ENCODE measurements around the gene SDK2.

The SDK2 gene

GRCh38 chr17:73357981-73358380, 286.3 kb downstream of the SDK2 start:
- H3K27ac Mint-ChIP-seq: no peak overlapping the region
- H3K27me3 Mint-ChIP-seq: no peaks in the 10 kb centered on the region
- H3K9me3 Mint-ChIP-seq: no peaks in the 10 kb centered on the region
- no peaks in the 10 kb centered on the region for H3K36me3 Mint-ChIP-seq
- H3K4me1 Mint-ChIP-seq: no peaks in the 10 kb centered on the region
- no peak overlapping the region for H3K4me3 Mint-ChIP-seq

DNA sequence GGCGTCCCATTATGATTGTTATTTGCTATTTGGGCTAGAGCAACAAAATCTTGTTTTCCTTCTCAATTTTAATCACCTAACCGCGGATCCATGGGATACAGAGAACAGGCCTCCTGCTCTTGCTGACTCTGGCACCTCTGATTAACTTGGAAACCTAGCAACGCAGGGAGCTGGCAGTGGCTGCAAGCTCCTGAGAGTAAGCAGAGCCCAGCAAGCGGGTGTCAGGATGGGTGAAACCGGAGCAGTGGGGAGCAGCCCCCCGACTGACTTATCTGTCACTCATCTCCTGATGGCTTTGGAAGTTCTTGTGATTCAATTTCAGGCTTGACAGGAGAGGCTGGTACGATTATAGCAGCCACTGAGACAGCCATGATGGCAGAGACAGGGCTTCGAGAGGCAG, 286.9 kb downstream of the SDK2 start:
- no peaks in the 10 kb centered on the region for H3K9me3 Mint-ChIP-seq
- no peak overlapping the region for H3K4me3 Mint-ChIP-seq
- H3K36me3 Mint-ChIP-seq: no peaks in the 10 kb centered on the region
- H3K4me1 Mint-ChIP-seq: no peaks in the 10 kb centered on the region
- no peak overlapping the region for H3K27ac Mint-ChIP-seq
- no peaks in the 10 kb centered on the region for H3K27me3 Mint-ChIP-seq

- Mint-ChIP-seq H3K9me3 (no peaks in the 10 kb centered on the region), H3K36me3 (no peaks in the 10 kb centered on the region), H3K4me1 (no peaks in the 10 kb centered on the region), H3K27me3 (no peaks in the 10 kb centered on the region), H3K27ac (no peak overlapping the region), H3K4me3 (no peak overlapping the region)
Measured at GRCh38 chr17:73356561-73357170, 287.6 kb downstream of the SDK2 start.

GRCh38 chr17:73354423-73355284, 289.6 kb downstream of the SDK2 start:
- H3K4me3 Mint-ChIP-seq: no peak overlapping the region
- H3K9me3 Mint-ChIP-seq: no peaks in the 10 kb centered on the region
- H3K4me1 Mint-ChIP-seq: no peaks in the 10 kb centered on the region
- no peaks in the 10 kb centered on the region for H3K27me3 Mint-ChIP-seq
- no peak overlapping the region for H3K27ac Mint-ChIP-seq
- H3K36me3 Mint-ChIP-seq: no peaks in the 10 kb centered on the region

GRCh38 chr17:73352261-73352660, 292.0 kb downstream of the SDK2 start:
- Mint-ChIP-seq H3K36me3 (no peaks in the 10 kb centered on the region), H3K27me3 (no peaks in the 10 kb centered on the region), H3K4me3 (no peak overlapping the region), H3K4me1 (no peaks in the 10 kb centered on the region), H3K9me3 (no peaks in the 10 kb centered on the region), H3K27ac (no peak overlapping the region)

GRCh38 chr17:73351764-73352163, 292.5 kb downstream of the SDK2 start:
- H3K4me1 Mint-ChIP-seq: no peaks in the 10 kb centered on the region
- no peak overlapping the region for H3K4me3 Mint-ChIP-seq
- no peaks in the 10 kb centered on the region for H3K36me3 Mint-ChIP-seq
- H3K27me3 Mint-ChIP-seq: no peaks in the 10 kb centered on the region
- no peaks in the 10 kb centered on the region for H3K9me3 Mint-ChIP-seq
- no peak overlapping the region for H3K27ac Mint-ChIP-seq

- H3K27ac Mint-ChIP-seq: no peak overlapping the region
- H3K36me3 Mint-ChIP-seq: no peaks in the 10 kb centered on the region
- no peak overlapping the region for H3K4me3 Mint-ChIP-seq
- no peaks in the 10 kb centered on the region for H3K4me1 Mint-ChIP-seq
- no peaks in the 10 kb centered on the region for H3K9me3 Mint-ChIP-seq
- no peaks in the 10 kb centered on the region for H3K27me3 Mint-ChIP-seq
Measured at GRCh38 chr17:73350864-73351263, 293.4 kb downstream of the SDK2 start.

- Mint-ChIP-seq H3K36me3 (no peaks in the 10 kb centered on the region), H3K4me3 (no peak overlapping the region), H3K4me1 (no peaks in the 10 kb centered on the region), H3K27me3 (no peaks in the 10 kb centered on the region), H3K9me3 (no peaks in the 10 kb centered on the region), H3K27ac (no peak overlapping the region)
Measured at GRCh38 chr17:73349647-73350046, 294.6 kb downstream of the SDK2 start.

GRCh38 chr17:73349138-73349537, 295.1 kb downstream of the SDK2 start:
- H3K36me3 Mint-ChIP-seq: no peaks in the 10 kb centered on the region
- no peaks in the 10 kb centered on the region for H3K4me1 Mint-ChIP-seq
- no peaks in the 10 kb centered on the region for H3K27me3 Mint-ChIP-seq
- no peak overlapping the region for H3K4me3 Mint-ChIP-seq
- H3K9me3 Mint-ChIP-seq: no peaks in the 10 kb centered on the region
- no peak overlapping the region for H3K27ac Mint-ChIP-seq

DNA sequence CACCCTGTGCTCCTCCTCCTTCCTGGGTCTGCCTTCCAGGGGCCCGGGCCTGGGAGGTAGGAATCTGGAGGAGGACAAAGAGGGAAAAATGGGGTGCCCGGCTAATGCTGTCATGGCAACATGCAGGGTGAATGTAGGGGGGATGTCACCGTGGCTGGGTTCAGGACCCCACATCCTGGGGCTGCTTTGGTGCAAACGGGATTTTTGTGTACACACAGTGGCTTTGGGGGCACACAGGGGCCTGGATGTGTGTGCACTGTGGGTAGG, 295.5 kb downstream of the SDK2 start:
- Mint-ChIP-seq H3K4me3 (no peak overlapping the region), H3K4me1 (no peaks in the 10 kb centered on the region), H3K9me3 (no peaks in the 10 kb centered on the region), H3K27ac (no peak overlapping the region), H3K27me3 (no peaks in the 10 kb centered on the region), H3K36me3 (no peaks in the 10 kb centered on the region)

- H3K4me3 Mint-ChIP-seq: no peak overlapping the region
- H3K27me3 Mint-ChIP-seq: no peaks in the 10 kb centered on the region
- H3K27ac Mint-ChIP-seq: no peak overlapping the region
- no peaks in the 10 kb centered on the region for H3K36me3 Mint-ChIP-seq
- no peaks in the 10 kb centered on the region for H3K4me1 Mint-ChIP-seq
- H3K9me3 Mint-ChIP-seq: no peaks in the 10 kb centered on the region
Measured at GRCh38 chr17:73348018-73348828, 296.0 kb downstream of the SDK2 start.

DNA sequence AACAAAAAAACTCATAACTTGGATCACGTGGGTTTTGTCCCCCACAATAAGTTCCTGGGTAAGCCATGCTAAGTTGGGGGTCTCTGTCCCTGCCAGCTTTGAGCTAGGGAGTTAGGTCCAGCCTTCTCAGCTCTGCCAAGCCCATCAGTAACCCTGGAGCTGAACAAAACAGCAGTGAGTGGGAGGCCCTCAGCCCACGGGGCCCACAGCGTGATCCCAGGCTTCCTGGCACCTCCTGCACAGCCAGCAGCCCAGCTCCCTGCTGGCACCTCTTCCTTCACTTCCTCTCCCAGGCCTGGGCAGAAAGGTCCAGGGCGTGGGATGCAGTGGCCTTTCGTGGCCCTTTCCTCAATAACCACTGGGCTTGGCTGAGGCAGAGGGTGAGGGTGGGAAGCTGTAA, 296.9 kb downstream of the SDK2 start:
- H3K27ac Mint-ChIP-seq: no peak overlapping the region
- no peaks in the 10 kb centered on the region for H3K4me1 Mint-ChIP-seq
- no peaks in the 10 kb centered on the region for H3K36me3 Mint-ChIP-seq
- no peaks in the 10 kb centered on the region for H3K27me3 Mint-ChIP-seq
- no peak overlapping the region for H3K4me3 Mint-ChIP-seq
- H3K9me3 Mint-ChIP-seq: no peaks in the 10 kb centered on the region

DNA sequence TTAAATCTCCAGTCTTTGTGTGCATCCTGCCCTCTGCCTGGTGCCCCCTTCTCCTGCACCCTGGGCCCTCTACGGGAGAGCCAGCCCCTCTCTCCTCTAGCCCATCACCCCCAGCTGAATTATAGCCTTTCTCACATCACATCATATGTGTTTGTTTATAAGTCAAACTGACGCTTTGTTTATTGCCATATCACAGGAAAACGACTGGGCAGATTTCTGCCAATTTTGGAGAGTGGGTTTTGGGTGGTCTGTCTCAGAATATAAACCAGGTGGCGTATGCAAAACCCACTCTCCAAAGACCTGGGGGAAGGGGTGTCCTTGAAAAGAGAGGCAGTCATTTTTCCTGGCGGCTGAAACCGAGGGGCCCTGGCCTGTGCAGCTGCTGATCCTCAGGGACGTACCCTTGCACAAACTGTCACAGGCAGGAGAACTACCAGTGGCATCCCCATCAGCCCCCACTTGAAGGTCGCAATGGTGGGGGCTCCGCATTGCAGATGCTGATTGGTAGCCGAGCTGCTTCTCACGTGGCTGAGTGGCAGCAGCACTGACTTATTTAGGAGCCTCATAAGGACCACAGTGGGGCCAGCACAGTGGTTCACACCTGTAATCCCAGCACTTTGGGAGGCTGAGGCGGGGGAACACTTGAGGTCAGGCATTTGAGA, 297.6 kb downstream of the SDK2 start:
- Mint-ChIP-seq H3K27me3 (no peaks in the 10 kb centered on the region), H3K4me3 (no peak overlapping the region), H3K27ac (no peak overlapping the region), H3K4me1 (no peaks in the 10 kb centered on the region), H3K36me3 (no peaks in the 10 kb centered on the region), H3K9me3 (no peaks in the 10 kb centered on the region)

- no peaks in the 10 kb centered on the region for H3K4me1 Mint-ChIP-seq
- H3K27me3 Mint-ChIP-seq: no peaks in the 10 kb centered on the region
- no peak overlapping the region for H3K27ac Mint-ChIP-seq
- no peak overlapping the region for H3K4me3 Mint-ChIP-seq
- H3K36me3 Mint-ChIP-seq: no peaks in the 10 kb centered on the region
- no peaks in the 10 kb centered on the region for H3K9me3 Mint-ChIP-seq
Measured at GRCh38 chr17:73343739-73344454, 300.3 kb downstream of the SDK2 start.

GRCh38 chr17:73343168-73343634, 301.0 kb downstream of the SDK2 start:
- H3K27ac Mint-ChIP-seq: no peak overlapping the region
- no peaks in the 10 kb centered on the region for H3K27me3 Mint-ChIP-seq
- H3K36me3 Mint-ChIP-seq: no peaks in the 10 kb centered on the region
- H3K4me3 Mint-ChIP-seq: no peak overlapping the region
- H3K4me1 Mint-ChIP-seq: no peaks in the 10 kb centered on the region
- no peaks in the 10 kb centered on the region for H3K9me3 Mint-ChIP-seq

Measured in activated naive CD4-positive, alpha-beta T cell treated with anti-CD3 and anti-CD28 coated beads, Interleukin-2, amount 50 U/mL, for 24 hours (primary cell).